GM19025 (cell line): ENCODE measurements around the gene CTNNA1.
"Not testable (repeated sequence)": the region's sequence is repeated elsewhere in the genome, so short reads cannot be mapped to it uniquely, and the experiment has no call there.

ENCODE experiments used
- ATAC-seq: cut with Tn5 transposase; IDR thresholded peaks from one replicate; pipeline ENCODE4 v1.9.1; 2021; ENCODE audit warnings: mild to moderate bottlenecking, low read depth, moderate library complexity; ENCODE audit not compliant: unreplicated experiment

CTNNA1 gene

GRCh38 chr5:138921362-138921761 lies 168.1 kb downstream of the CTNNA1 start:
- not testable (repeated sequence) for ATAC-seq

- no peak for ATAC-seq
These were observed 169.3 kb downstream of the CTNNA1 start for GRCh38 chr5:138922494-138922893.

- ATAC-seq, result no peak
These were observed 171.9 kb downstream of the CTNNA1 start for GRCh38 chr5:138925090-138925635.

GRCh38 chr5:138926257-138926656 lies 173.0 kb downstream of the CTNNA1 start:
- ATAC-seq, result no peak

- ATAC-seq, result no peak
These were observed 173.6 kb downstream of the CTNNA1 start for GRCh38 chr5:138926688-138927448.

- ATAC-seq, result no peak
These were observed 174.3 kb downstream of the CTNNA1 start for GRCh38 chr5:138927544-138927943.

- no peak for ATAC-seq
These were observed 174.8 kb downstream of the CTNNA1 start for GRCh38 chr5:138927979-138928378.

- ATAC-seq, result no peak
These were observed 176.3 kb downstream of the CTNNA1 start for GRCh38 chr5:138929571-138929955.

GRCh38 chr5:138930371-138931097 lies 177.3 kb downstream of the CTNNA1 start:
- ATAC-seq, result no peak

- no peak for ATAC-seq
These were observed 179.1 kb downstream of the CTNNA1 start for GRCh38 chr5:138932171-138932810.

GRCh38 chr5:138933522-138934290 lies 180.5 kb downstream of the CTNNA1 start:
- ATAC-seq, result no peak

GRCh38 chr5:138934971-138935370 lies 181.7 kb downstream of the CTNNA1 start:
- no peak for ATAC-seq

GRCh38 chr5:138935466-138935865 lies 182.2 kb downstream of the CTNNA1 start:
- no peak for ATAC-seq

GRCh38 chr5:138936225-138936967 lies 183.2 kb downstream of the CTNNA1 start:
- no peak for ATAC-seq

- no peak for ATAC-seq
These were observed 183.7 kb downstream of the CTNNA1 start for GRCh38 chr5:138936968-138937345.

GRCh38 chr5:138937392-138938387 lies 184.5 kb downstream of the CTNNA1 start:
- ATAC-seq, result no peak

GRCh38 chr5:138938526-138938925 lies 185.3 kb downstream of the CTNNA1 start:
- no peak for ATAC-seq

GRCh38 chr5:138942066-138942465 lies 188.8 kb downstream of the CTNNA1 start:
- ATAC-seq, result no peak

- no peak for ATAC-seq
These were observed 189.6 kb downstream of the CTNNA1 start for GRCh38 chr5:138942861-138943260.
